GM21786 (cell line): ENCODE data around the gene MVP.
A peak's percentile ranks its signal among the peaks of the same experiment; 100 is the strongest.

Experiments
- ATAC-seq: cut with Tn5 transposase; IDR thresholded peaks from one replicate; pipeline ENCODE4 v1.9.1; 2021; ENCODE audit not compliant: unreplicated experiment

MVP gene

DNA sequence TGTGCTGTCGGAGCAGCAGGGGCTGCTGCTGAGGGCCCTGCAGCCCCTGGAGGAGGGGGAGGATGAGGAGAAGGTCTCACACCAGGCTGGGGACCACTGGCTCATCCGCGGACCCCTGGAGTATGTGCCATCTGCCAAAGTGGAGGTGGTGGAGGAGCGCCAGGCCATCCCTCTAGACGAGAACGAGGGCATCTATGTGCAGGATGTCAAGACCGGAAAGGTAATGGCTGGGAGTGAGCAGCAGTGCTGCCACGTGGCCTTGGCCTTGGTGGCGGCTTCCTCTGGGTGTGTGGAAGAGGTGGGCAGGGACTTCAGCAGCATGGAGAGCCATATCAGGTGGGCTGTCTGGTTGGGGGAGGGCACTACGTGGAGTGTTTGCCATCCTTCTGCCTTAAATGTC is 20.0 kb downstream of the MVP start:
- no peak for ATAC-seq

DNA sequence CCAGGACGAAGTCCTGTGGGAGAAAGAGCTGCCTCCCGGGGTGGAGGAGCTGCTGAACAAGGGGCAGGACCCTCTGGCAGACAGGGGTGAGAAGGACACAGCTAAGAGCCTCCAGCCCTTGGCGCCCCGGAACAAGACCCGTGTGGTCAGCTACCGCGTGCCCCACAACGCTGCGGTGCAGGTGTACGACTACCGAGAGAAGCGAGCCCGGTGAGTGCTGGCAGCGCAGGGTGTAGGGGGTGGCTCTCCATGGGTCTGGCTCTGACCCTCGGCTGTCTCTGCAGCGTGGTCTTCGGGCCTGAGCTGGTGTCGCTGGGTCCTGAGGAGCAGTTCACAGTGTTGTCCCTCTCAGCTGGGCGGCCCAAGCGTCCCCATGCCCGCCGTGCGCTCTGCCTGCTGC is 21.4 kb downstream of the MVP start:
- no peak for ATAC-seq

DNA sequence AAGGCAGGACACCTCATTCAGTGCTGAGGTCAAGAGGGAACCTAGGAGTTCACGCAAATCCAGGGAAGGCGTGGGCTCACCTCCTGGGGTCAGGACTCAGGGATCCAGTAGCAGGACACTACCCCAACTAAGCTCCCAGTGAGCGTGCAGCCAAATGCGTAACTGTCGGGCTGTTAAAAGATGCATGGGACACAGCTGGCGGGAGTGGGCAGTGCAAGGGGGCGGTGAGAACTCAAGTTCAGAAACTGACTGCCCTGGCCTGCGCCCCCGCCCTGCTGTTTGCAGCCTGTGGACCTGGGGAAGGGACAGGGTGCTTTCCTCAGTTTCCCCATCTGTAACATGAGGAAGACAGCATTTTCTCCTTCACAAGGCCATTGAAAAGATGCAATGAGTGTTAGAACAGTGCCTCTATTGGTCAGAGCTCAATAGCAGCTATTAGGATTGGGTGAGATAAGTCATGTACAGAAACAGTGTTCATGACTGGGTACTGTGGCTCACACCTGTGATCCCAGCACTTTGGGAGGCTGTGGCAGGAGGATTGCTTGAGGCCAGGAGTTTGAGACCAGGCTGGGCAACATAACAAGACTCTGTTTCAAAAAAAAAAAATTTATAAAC is 22.6 kb downstream of the MVP start:
- ATAC-seq = no peak

DNA sequence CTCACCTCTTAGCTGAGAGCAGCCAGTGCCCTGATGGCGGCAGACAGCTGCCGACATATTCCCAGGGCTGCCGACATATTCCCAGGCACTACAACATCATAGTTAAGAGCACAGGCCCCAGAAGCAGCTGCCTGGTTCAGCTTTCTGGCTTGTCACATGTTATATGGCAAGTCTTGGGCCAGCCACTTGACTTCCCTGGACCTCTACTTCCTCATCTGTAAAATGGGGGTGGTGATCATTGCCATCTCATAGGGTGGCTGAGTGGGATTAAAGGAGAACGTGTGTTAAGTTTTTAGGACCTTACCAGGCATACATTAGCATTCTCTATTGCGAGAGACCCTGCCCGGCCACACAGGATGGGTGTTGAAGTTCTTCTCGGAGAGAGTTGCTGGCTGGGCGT is 23.7 kb downstream of the MVP start:
- no peak for ATAC-seq

DNA sequence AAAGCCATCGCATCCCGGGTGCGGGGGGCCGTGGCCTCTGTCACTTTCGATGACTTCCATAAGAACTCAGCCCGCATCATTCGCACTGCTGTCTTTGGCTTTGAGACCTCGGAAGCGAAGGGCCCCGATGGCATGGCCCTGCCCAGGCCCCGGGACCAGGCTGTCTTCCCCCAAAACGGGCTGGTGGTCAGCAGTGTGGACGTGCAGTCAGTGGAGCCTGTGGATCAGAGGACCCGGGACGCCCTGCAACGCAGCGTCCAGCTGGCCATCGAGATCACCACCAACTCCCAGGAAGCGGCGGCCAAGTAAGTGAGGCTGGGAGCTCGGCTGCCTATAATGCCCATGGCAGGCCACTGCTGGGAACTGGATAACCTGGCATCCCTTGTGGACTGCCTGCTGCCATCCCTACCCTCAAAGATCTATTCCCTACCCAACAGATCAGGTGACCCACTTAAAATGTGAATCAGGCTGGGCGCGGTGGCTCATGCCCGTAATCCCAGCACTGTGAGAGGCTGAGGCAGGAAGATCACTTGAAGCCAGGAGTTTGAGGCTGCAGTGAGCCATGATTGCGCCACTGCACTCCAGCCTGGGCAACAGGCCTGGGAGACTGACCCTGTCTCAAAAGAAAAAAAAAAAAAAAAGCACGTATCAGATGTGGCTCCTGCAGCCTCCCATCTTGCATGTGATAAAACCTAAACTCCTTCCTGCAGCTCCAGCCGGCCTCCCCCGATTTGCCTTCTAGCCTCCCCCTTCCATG is 24.5 kb downstream of the MVP start:
- ATAC-seq = no peak

DNA sequence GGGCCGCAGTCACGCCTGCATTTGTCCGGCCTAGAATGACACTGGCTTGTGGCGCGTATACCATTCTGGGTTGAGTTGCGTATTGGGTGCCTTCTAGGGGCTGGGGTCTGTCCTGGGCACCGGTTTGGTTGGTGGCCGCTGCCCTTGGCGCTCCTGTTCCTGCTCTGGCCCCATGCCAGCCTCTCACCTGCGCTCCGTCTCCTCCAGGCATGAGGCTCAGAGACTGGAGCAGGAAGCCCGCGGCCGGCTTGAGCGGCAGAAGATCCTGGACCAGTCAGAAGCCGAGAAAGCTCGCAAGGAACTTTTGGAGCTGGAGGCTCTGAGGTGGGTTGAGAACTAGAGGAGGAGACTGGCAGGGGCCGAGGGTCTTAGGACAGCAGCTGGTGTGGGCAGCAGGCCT is 25.4 kb downstream of the MVP start:
- no peak for ATAC-seq

DNA sequence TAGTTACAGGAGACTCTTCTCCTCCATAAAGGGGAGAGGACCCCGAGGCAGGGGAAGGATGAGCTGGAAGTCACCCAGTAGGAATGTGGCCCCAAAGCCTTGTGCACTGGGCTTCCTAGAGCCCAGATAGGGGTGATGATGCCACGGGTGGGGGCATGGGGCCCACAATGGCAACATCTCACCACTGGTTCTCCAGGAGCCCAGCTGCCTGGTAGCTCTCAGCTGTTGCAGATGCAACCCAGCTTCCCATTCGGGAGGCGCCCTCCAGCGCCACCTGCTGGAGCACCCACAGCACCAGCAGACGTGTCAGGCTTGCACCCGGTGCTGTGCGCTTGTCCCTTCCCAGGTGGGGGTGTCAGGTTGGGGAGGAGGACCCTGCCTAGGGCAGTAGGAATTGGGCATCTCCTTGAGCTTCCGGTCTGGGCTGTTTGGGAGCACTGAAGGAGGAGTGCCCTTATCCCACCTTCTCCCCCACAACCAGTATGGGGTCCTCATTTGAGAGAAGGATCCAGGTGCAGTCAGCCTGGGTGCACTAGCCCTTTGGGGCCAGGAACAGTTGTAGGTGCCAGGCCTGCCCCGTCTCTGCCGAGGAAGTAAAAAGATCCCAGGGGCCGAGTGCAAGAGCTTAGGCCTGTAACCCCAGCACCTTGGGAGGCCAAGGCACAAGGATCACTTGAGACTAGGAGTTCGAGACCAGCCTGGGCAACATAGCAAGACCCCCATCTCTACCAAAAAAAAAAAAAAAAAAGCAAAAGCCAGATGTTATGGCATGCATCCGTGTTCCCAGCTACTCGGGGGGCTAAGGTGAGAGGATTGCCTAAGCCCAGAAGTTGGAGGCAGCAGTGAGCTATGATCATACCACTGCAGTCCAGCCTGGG is 28.4 kb downstream of the MVP start:
- no peak for ATAC-seq

DNA sequence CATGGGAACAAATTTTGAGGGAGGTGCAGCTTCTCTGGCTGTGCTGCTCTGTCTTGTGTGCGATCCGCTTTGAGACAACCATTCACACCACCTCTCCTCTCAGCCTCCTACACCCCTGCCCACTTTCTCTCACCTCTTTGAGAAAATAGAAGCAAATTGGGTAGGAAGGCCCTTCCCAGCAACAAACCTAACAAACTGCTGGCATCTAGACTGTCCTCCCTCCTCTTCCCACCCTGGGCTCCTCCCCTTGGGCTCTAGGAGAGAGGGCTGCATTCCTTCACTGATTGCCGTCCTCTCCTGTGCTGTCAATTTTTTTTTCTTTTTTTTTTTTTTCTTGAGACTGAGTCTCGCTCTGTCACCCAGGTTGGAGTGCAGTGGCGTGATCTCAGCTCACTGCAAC is 29.2 kb downstream of the MVP start:
- ATAC-seq = no peak

DNA sequence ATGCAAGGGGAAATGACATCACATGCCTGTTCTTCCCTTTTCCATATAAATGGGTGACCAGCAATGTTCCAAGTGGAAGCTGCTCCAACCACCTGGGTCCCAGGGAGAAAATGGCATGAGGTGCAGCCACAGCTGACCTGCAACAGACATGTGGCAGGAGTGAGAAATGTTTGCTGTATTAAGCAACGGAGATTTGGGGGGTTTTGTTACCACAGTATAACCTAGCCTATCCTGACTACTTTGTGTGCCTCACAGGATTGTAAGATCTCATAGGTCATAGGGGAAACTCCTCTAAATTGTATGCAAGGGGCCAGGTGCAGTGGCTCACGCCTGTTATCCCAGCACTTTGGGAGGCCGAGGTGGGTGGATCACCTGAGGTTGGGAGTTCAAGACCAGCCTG is 30.7 kb downstream of the MVP start:
- no peak for ATAC-seq

DNA sequence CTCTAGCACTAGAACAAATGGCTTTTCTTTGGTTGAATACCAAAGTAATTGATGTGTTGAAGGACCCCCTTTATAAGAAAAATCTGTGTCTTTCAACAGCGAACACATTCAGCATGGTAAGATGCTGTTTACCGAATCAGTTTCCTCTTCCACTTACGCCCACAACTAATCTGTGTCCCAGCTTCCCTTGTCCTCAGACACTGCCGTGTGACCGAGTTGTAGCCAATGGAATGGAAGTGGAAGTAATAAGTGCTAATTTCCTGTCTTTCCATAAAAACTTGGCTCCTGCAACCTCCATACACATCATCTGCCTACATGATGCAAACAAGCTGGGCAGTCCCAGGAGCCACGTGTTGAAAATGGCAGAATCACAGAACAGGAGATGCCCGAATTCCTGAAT is 32.4 kb downstream of the MVP start:
- ATAC-seq = no peak

DNA sequence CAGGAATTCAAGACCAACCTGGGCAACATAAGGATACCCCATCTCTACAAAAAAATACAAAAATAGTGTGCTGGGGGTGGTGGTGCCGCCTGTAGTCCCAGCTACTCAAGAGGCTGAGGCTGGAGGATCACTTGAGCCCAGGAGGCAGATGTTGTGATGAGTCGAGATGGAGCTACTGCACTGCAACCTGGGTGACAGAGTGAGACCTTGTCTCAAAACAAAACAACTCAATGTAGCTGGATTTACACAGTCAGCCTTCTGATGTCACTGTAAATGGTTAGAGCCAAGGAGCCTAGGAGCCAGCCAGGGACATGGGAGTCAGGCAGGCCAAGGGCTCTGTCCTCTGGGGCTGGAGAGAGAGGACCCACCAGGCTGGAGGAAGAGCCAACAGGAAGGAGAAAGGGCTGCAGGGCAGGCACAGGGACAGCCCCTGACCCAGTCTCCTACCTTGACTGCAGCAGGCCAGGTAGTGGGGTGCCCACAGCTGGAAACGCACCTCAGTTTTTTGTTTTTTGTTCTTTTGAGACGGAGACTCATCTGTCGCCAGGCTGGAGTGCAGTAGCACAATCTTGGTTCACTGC is 34.3 kb downstream of the MVP start:
- no peak for ATAC-seq

DNA sequence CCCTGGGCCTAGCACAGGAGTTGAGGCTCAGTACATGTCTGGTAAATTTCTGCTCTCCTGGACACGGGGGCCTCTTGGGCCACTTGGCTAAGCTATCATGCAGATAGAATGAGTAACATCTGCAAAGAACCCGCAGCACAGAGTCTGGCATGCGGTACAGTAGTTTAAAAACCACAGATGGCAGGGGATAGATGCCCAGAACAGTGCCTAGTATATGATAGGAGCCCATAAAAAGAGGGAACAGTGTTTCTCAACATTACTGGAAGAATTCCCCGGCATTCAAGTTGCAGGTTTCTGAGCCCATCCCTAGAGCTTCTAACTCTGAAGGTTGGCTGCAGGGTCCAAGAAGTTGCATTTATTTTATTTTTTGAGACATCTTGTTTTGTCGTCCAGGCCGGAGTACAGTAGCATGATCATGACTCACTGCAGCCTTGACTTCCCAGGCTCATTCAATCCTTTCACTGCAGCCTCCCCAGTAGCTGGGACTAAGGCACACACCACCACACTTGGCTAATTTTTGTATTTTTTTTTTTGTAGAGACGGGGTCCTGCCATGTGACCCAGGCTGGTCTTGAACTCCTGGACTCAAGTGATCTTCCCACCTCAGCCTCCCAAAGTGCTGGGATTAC is 37.0 kb downstream of the MVP start:
- no peak for ATAC-seq

DNA sequence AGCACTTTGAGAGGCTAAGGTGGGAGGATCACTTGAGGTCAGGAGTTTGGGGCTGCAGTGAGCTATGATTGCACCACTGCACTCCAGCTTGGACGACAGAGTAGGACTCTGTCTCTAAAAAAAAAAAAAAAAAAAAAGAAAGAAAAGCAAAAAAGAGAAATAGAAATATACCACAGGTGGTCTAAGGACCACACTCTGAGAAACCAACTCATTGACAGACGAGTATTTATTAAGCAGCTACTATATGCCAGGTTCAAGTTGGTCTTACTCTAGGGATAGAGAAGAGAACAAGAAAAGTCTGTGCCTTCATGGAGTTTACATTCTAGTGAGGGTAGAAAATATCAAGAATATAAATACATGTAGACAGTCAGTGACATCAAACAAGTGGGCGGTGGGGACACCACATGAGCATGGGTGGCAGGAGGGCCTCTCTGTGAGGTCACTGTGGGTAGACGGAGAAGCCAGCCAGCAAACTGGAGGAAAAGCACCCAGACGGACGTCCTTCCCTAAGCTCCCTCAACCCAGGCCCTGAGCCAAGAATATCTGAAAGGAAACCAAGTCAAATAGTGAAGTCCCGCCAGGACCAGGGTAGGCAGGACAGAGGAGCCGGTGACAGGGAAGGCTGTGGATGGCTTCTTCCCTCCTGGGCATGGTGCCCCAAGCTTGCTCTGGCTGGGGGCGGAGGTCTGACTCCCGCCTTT is 38.0 kb downstream of the MVP start:
- ATAC-seq = no peak

DNA sequence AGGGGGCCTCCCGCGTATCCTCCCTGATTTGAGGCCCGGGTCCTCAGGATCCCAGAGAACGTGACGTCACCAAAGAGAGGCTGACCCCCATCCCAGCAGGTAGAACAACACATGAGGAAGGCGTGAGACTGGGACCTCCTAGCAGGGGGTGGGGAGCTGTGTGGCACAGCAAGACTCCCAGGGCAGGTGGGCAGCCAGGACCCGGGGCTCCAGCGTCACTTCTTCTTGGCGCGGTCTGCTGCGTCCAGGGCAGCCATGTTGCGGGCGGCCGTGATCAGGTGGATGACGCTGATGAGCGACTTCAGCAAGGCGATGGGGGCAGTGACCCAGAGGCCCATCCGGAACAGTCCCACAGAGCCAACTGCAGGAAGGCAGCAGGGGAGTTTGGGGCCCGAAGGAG is 38.7 kb downstream of the MVP start:
- ATAC-seq = no peak

DNA sequence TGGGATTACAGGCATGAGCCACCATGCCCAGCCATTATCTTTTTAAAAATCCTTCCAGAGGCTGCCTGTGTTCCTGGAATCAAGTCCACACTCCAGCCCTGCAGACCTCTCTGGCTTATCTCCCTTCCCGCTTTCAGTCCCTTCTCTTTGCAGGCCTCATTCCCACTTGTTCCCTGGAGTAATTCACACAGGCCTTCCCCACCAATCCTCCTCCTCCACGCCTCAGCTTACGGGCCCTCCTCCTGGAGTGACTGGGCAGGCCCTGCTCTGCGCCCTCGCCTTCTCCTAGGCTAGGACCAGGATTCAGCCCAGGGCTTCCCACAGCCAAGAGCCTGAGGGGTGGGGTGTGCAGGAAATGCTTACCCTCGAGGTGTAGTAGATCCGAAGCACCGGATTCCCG is 40.0 kb downstream of the MVP start:
- ATAC-seq = no peak

DNA sequence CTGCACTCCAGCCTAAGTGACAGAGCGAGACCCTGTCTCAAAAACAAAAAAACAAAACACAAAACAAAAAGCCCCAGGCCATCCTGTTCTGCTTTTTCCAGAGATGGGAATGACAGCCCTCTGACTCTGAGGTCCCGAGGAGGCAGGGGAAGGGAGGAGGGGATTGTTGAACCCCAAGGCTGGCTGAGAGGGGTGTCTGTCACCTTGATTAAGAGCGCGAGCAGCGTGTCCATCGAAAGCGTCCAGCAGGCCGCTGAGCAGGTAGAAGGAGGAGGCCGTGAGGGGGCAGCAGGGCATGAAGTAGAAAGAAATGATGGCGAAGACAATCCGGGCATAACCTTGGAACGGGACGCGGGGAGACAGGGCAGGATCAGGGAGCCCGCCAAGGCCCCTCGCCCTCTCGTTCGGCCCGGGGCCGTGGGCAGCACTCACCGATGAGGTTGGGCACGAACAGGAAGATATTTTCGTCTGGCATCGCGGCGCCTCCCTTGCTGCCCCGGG is 42.2 kb downstream of the MVP start:
- ATAC-seq = no peak

DNA sequence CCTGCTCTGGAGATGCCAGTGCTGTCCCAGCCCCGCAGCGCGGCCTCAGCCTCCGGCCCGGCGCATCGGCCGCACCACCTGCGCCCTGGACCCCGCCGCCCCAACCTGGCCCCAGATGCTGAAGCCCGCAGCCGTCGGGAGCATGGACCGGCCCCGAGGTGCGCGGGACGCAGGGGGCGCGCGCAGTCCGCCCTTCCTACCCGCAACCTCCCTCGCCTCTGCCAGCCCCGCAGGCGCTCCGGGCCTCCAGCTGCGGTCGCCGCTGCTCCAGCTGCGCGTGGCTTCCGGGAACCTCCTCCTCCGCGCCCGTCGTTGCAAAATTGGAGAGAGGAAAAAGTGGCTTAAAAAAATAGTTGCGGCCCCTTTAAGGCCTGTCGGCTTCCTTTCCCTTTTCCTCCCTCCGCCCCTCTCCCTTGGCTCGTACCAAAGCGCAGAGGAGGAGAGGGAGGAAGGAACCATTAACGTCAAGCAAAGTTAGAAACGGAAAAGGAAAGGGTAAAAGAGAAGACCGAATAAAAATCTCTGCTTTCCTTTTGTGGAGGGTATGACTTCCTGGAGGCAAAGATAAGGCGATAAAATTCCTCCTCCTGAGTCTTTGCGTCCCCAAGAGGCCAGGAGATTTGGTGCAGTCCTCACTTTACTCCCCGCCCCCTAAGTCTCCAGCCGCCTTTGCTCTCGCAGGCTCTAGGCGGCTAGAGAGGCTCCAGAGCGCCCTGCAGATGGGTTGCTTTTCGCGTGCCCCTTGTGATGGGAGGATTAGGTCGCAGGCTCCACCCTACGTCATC is 42.8 kb downstream of the MVP start, which contains the start of gene CDIPT:
Gene CDIPT (minus strand): TSS at position 343 of the 785 bp plus-strand sequence. CDS start 369 bp downstream, outside the sequence.
- peak; percentile 90 for ATAC-seq

DNA sequence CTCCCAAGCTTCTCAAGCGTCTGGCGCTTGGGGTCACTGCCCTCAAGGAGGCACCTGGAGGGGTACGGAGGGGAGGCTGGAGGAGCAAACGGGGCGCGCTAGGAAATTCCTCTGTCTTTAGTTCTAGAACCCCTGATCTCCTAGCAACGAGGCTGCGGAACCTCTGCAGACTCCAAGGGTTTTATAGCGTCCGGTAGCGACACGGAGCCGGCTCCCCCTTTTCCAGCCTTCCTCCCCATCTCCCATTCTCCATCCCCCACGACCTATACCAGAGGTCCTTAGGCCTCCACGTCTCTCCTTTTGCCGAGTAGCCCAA is 43.4 kb downstream of the MVP start:
- no peak for ATAC-seq

DNA sequence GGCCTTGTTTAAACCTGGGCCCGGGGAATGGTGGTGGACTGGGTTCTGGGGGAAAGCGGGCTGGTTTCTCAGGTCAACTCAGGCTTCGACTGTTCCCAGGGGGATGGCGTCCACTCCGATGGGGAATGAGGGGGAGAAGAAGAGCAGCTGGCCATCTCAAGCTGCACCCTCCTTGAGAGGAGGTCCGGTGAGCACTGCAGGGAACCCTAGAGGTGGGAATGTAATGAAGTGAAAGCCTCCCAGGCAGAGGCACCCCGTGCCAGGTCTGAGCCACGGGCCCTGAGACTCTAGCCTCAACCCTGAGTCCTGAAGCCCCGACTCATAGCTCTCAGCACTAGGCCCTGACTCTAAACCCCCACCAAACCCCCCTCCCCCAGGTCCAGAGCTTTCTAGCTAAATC is 43.9 kb downstream of the MVP start:
- no peak for ATAC-seq
